Peyer's patch (tissue), 4 donors: Measurements from ENCODE around the gene RNASEL. TPM values are rescaled to one million over a fixed set of nuclear protein-coding genes. Genes with fewer than 3 reads are reported as not detected.

Source experiments
- DNase-seq, 3 donors: peaks; one replicate each; pipeline ENCODE4 v3.0.0-alpha.2; 2017 to 2019
- H3K27ac ChIP-seq, 4 donors: fragments of 200-600 bp; sonication (generic); one replicate each; pipeline ENCODE4 v1.5.1; 2016 to 2019
- H3K27me3 ChIP-seq, 2 donors: fragments of 200-600 bp; sonication (generic); one replicate each; pipeline ENCODE4 v1.5.1; 2019
- H3K36me3 ChIP-seq, 3 donors: fragments of 200-600 bp; sonication (generic); one replicate each; pipeline ENCODE4 v1.5.1; 2016 to 2019
- H3K4me1 ChIP-seq, 4 donors: fragments of 200-600 bp; sonication (generic); one replicate each; pipeline ENCODE4 v1.5.1; 2016 to 2019
- H3K4me3 ChIP-seq, 4 donors: fragments of 200-600 bp; sonication (generic); 1 replicate in 3 of 4; 2 replicates in 1 of 4; pipeline ENCODE4 v1.5.1; 2016 to 2019; ENCODE audit warnings: mild to moderate bottlenecking in 1 of 4
- H3K9me3 ChIP-seq, 4 donors: fragments of 200-600 bp; sonication (generic); one replicate each; pipeline ENCODE4 v1.5.1; 2016 to 2019; ENCODE audit warnings: mild to moderate bottlenecking in 1 of 4
- POLR2A ChIP-seq, 2 donors: fragments of 450-650 bp; IDR thresholded peaks; one replicate each; pipeline ENCODE4 v1.5.1; 2017; ENCODE audit warnings: antibody characterized with exemption in 2 of 2, mild to moderate bottlenecking in 2 of 2, moderate library complexity in 2 of 2
- total RNA-seq, 4 donors: library from RNA; depleted of rRNA; stranded (reverse); fragments of >200 nt; gene quantifications; one replicate each; pipeline ENCODE4 v1.1.0, GENCODE V29; 2016
- TF ChIP-seq, protein P1 (sequence below), 6 experiments: fragments of 450-650 bp in 4 of 6; fragments of 200-600 bp in 2 of 6; sonication (generic) in 1 of 6; IDR thresholded peaks; one replicate each; pipeline ENCODE4 v1.5.1; 2017 to 2019; ENCODE audit warnings: antibody characterized with exemption in 6 of 6, mild to moderate bottlenecking in 3 of 6, moderate library complexity in 1 of 6

The RNASEL gene
- total RNA-seq, 4 donors from 2014 or later: 12.4 to 15.0 (median 13.3) TPM

DNA sequence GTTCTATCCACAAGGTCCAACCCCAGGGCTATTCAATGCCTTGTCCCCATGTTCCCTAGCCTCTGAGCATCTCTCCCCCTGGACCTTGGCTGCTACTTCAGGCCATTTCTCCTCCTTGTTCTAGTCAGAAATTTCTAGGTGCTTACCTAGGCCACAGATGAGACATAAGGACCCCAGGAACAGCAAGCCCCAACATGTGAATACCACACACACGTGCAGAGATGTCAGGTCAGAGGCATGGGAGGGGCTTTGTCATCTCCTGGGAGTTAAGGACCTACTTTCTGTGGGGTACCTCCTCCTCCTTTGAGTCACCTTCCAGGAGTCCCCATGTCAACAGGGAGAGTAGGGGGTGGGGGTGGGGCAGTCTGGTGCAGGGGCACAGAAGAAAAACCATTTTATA lies 22.3 kb upstream of the RNASEL start:
- Histone ChIP-seq H3K4me3 (no peak overlapping the region), H3K36me3 (no peaks in the 10 kb centered on the region), H3K9me3 (no peaks in the 10 kb centered on the region), H3K4me1 (peaks cover 0 to 24% (median 8%) of the 10 kb centered on the region in 4 donors), H3K27ac (no peak overlapping the region), H3K27me3 (no peaks in the 10 kb centered on the region)
- DNase-seq: no peak
- TF ChIP-seq POLR2A (IDR thresholded peaks at IDR 0.05): no peak
- TF ChIP-seq, protein P1, sequence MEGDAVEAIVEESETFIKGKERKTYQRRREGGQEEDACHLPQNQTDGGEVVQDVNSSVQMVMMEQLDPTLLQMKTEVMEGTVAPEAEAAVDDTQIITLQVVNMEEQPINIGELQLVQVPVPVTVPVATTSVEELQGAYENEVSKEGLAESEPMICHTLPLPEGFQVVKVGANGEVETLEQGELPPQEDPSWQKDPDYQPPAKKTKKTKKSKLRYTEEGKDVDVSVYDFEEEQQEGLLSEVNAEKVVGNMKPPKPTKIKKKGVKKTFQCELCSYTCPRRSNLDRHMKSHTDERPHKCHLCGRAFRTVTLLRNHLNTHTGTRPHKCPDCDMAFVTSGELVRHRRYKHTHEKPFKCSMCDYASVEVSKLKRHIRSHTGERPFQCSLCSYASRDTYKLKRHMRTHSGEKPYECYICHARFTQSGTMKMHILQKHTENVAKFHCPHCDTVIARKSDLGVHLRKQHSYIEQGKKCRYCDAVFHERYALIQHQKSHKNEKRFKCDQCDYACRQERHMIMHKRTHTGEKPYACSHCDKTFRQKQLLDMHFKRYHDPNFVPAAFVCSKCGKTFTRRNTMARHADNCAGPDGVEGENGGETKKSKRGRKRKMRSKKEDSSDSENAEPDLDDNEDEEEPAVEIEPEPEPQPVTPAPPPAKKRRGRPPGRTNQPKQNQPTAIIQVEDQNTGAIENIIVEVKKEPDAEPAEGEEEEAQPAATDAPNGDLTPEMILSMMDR (IDR thresholded peaks at IDR 0.05): no peak

DNA sequence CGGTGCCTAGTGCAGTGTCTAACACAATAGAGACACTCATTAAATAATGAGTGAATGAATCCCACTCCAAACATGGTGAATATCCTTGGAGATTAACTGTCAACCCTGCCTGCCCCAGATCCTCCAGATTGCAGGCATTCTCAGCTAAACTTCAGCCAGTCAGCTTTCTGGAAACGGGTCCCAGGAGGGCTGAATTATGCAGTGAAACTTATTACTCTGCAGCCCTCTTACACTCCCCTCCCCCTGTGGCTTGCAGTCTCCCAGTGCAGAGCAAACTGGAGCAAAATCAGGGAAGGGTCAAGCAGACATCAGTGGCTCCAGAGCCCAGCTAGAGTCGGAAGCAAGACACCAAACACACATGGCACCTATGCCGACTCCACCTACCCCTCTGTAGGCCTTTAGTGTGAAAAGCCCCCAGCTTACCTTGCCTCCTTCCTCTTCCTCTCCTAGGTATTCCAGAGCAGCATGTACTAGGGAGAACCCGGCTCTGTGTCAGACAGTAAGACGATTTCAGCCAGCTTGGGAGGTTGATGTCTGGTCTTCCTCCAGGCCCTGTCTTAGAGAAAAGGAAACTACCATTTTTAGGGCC lies 21.6 kb upstream of the RNASEL start:
- no peak for DNase-seq
- TF ChIP-seq, protein P1 (IDR thresholded peaks at IDR 0.05): no peak
- TF ChIP-seq POLR2A (IDR thresholded peaks at IDR 0.05): no peak
- H3K27me3 ChIP-seq: no peaks in the 10 kb centered on the region
- no peak overlapping the region for H3K4me3 ChIP-seq
- H3K27ac ChIP-seq: no peak overlapping the region
- H3K36me3 ChIP-seq: no peaks in the 10 kb centered on the region
- H3K4me1 ChIP-seq: peaks cover 0 to 18% (median 4%) of the 10 kb centered on the region in 4 donors
- no peaks in the 10 kb centered on the region for H3K9me3 ChIP-seq

DNA sequence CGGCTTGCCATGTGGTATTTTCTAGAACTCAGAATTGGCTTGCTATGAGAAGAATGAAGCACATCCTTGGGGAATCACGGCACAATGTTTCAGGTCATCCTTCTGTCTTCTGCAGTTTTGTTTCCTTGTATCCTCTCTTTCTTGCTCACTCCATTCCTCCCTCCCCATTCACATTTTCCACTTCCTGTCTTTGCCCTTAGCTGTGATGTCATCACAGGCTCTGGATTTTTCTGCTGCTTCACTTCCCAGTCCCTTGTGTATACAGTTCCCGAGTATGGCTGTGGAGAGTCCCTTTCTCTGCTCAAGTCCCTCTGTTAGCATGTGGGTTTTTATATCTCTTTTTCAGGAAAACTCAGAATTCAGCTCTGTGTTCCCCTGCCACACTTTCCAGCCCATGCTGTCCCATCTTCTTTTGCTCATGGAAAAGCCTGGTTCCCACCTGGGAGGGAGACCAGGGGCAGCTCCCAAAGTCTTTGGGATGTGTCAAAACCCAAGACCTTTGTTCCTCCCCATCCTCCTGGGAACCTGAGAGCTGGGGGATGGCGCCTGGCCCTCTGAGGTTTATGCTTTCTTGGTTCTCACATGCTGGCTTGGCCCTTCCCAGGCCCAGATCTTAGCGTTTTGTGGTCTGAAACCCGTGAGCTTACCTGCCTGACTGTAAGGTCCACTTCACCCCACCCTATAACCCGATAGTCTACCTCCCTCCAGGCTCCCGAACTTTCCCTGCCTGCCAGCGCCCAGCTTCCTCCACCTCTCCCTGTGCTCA lies 20.0 kb upstream of the RNASEL start:
- Histone ChIP-seq H3K36me3 (no peaks in the 10 kb centered on the region), H3K9me3 (no peaks in the 10 kb centered on the region), H3K4me1 (peaks cover 0 to 8% (median under 1%) of the 10 kb centered on the region in 4 donors), H3K27ac (no peak overlapping the region), H3K4me3 (no peak overlapping the region), H3K27me3 (no peaks in the 10 kb centered on the region)
- TF ChIP-seq, protein P1 (IDR thresholded peaks at IDR 0.05): no peak
- TF ChIP-seq POLR2A (IDR thresholded peaks at IDR 0.05): no peak
- DNase-seq: no peak

DNA sequence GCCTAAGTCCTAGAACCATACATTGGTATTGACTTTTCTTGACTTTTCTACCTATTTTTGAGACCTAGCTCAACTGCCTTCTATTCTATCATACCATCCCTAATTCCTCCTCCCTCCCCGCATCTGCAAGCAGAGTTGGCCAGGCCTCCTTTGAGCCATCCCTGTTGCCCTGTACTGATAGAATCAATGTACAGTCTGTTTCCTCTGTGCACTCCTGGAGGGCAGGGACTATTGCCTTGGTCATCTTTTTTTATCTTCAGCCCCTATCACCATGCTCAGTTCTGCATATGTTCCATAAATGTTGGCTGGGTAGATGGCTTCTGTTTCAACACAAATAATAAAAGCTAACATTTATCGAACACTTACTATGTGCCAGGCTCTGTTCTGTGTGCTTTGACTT lies 19.2 kb upstream of the RNASEL start:
- H3K4me1 ChIP-seq: peaks cover 0 to 12% (median 0%) of the 10 kb centered on the region in 4 donors
- no peak overlapping the region for H3K4me3 ChIP-seq
- TF ChIP-seq, protein P1 (IDR thresholded peaks at IDR 0.05): no peak
- TF ChIP-seq POLR2A (IDR thresholded peaks at IDR 0.05): no peak
- H3K9me3 ChIP-seq: no peaks in the 10 kb centered on the region
- no peaks in the 10 kb centered on the region for H3K27me3 ChIP-seq
- DNase-seq: no peak
- H3K27ac ChIP-seq: no peak overlapping the region
- H3K36me3 ChIP-seq: no peaks in the 10 kb centered on the region

DNA sequence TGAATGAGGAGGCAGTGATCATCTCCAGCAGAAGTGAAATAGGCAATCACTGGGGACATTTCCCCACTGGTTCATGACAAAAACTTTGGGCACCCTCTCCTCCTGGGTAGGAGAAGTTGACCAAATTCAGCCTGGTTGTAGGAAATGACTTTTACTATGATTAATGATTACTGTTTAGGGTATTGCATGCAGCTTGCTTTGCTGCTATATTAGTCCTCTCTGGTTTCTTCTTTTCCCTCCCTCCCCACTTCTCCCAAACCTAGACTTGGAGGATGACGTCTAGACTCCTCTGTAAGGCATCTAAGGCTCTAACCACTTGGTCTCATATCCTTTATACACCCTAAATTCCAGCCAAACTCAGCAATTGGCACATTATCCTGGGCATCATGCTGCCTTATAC lies 18.5 kb upstream of the RNASEL start:
- H3K4me1 ChIP-seq: peaks cover 0 to 12% (median 0%) of the 10 kb centered on the region in 4 donors
- no peaks in the 10 kb centered on the region for H3K27me3 ChIP-seq
- TF ChIP-seq, protein P1 (IDR thresholded peaks at IDR 0.05): no peak
- TF ChIP-seq POLR2A (IDR thresholded peaks at IDR 0.05): no peak

More for the DNA sequence above, 18.5 kb upstream of the RNASEL start:
- H3K9me3 ChIP-seq: no peaks in the 10 kb centered on the region
- no peak overlapping the region for H3K27ac ChIP-seq
- DNase-seq: no peak
- H3K36me3 ChIP-seq: no peaks in the 10 kb centered on the region
- H3K4me3 ChIP-seq: no peak overlapping the region
